ENCODE measurements around the gene FZD8.

Gene FZD8

GRCh38 chr10:35640951-35641675 lies 983 bp downstream of the FZD8 start:
- DNase-seq: peak; percentile 38 to 71

- peak in 1 of 2 experiments; percentile 52 for DNase-seq
Observed at GRCh38 chr10:35640474-35640873, 1.6 kb downstream of the FZD8 start.

- peak in 1 of 2 experiments; percentile 21 for DNase-seq
Observed at GRCh38 chr10:35639728-35640401, 2.2 kb downstream of the FZD8 start.

- DNase-seq: no peak
Observed at GRCh38 chr10:35639021-35639727, 2.9 kb downstream of the FZD8 start.

- DNase-seq: no peak
Observed at GRCh38 chr10:35638101-35638500, 4.0 kb downstream of the FZD8 start.

- no peak for DNase-seq
Observed at GRCh38 chr10:35637462-35637861, 4.6 kb downstream of the FZD8 start.

- DNase-seq: no peak
Observed at GRCh38 chr10:35636956-35637355, 5.1 kb downstream of the FZD8 start.

- DNase-seq: peak; percentile 23 to 51
Observed at GRCh38 chr10:35635576-35635975, 6.5 kb downstream of the FZD8 start.

- DNase-seq: no peak
Observed at GRCh38 chr10:35633006-35633980, 8.8 kb downstream of the FZD8 start.

- no peak for DNase-seq
Observed at GRCh38 chr10:35632027-35632426, 10.1 kb downstream of the FZD8 start.

GRCh38 chr10:35631404-35631803 lies 10.7 kb downstream of the FZD8 start:
- no peak for DNase-seq

- no peak for DNase-seq
Observed at GRCh38 chr10:35626971-35627507, 15.1 kb downstream of the FZD8 start.

- no peak for DNase-seq
Observed at GRCh38 chr10:35614312-35614711, 27.8 kb downstream of the FZD8 start.

GRCh38 chr10:35613597-35614226 lies 28.4 kb downstream of the FZD8 start:
- DNase-seq: peak in 1 of 2 experiments; percentile 1

- DNase-seq: no peak
Observed at GRCh38 chr10:35613107-35613440, 29.0 kb downstream of the FZD8 start.

GRCh38 chr10:35612385-35613106 lies 29.6 kb downstream of the FZD8 start:
- DNase-seq: no peak

GRCh38 chr10:35611750-35612149 lies 30.3 kb downstream of the FZD8 start:
- DNase-seq: peak in 1 of 2 experiments; percentile 3

- no peak for DNase-seq
Observed at GRCh38 chr10:35608328-35608672, 33.8 kb downstream of the FZD8 start.

GRCh38 chr10:35607475-35608327 lies 34.4 kb downstream of the FZD8 start:
- DNase-seq: peak in 1 of 2 experiments; percentile 17

GRCh38 chr10:35606430-35606829 lies 35.7 kb downstream of the FZD8 start:
- no peak for DNase-seq

Measured in NCI-H526 (cell line).